HL-60 (cell line): ENCODE measurements around the gene NAA38.

Experiments used
- DNase-seq, 2 experiments: peaks; one replicate each; pipeline ENCODE4 v3.0.0-alpha.2; 2010 to 2020; ENCODE audit warnings: low read depth in 1 of 2, low spot score in 1 of 2
- H3K27ac ChIP-seq: fragments of 250-450 bp; sonication (Bioruptor Pico); replicated peaks from 2 replicates; pipeline ENCODE4 v1.5.1; 2020; ENCODE audit warnings: mild to moderate bottlenecking, moderate library complexity
- H3K27me3 ChIP-seq: fragments of 250-450 bp; sonication (Bioruptor Pico); 2 replicates; pipeline ENCODE4 v1.5.1; 2021; ENCODE audit warnings: mild to moderate bottlenecking, moderate library complexity; ENCODE audit not compliant: insufficient read depth, poor library complexity, severe bottlenecking
- H3K4me3 ChIP-seq: replicated peaks from 2 replicates; pipeline ENCODE4 v1.5.1; 2011; ENCODE audit warnings: mild to moderate bottlenecking, control low read depth, low read length; ENCODE audit not compliant: insufficient read depth
- CTCF ChIP-seq: IDR thresholded peaks from one replicate; pipeline ENCODE4 v1.5.1; 2011; ENCODE audit warnings: low read length, control low read depth, inconsistent platforms; ENCODE audit not compliant: insufficient read depth
- GABPA ChIP-seq: IDR thresholded peaks from 2 replicates; pipeline ENCODE4 v1.6.1; 2012; ENCODE audit warnings: low read depth
- POLR2AphosphoS5 ChIP-seq: IDR thresholded peaks from 2 replicates; pipeline ENCODE4 v1.6.1; 2012; ENCODE audit warnings: low read depth
- REST ChIP-seq: IDR thresholded peaks from 2 replicates; pipeline ENCODE4 v1.6.1; 2012; ENCODE audit warnings: low read depth; ENCODE audit not compliant: insufficient replicate concordance
- SPI1 ChIP-seq: IDR thresholded peaks from 2 replicates; pipeline ENCODE4 v1.6.1; 2012; ENCODE audit warnings: low read depth, mild to moderate bottlenecking, borderline replicate concordance

Gene NAA38

GRCh38 chr17:7844292-7845154, 12.8 kb downstream of the NAA38 start:
- H3K27ac ChIP-seq: peak overlapping the region; percentile 95
- H3K4me3 ChIP-seq: peak overlapping the region; percentile 56
- TF ChIP-seq SPI1 (peak; percentile 70; the same call in 1 of the 2 replicates), GABPA (no peak), CTCF (no peak), POLR2AphosphoS5 (peak; percentile 50; the same call in 1 of the 2 replicates)
- H3K27me3 ChIP-seq: no peaks in the 10 kb centered on the region
- DNase-seq: peak in 1 of 2 experiments; percentile 79

- TF ChIP-seq SPI1 (peak; percentile 23; the same call in 1 of the 2 replicates), REST (no peak)
- Histone ChIP-seq H3K27me3 (no peaks in the 10 kb centered on the region), H3K27ac (peak overlapping the region; percentile 95), H3K4me3 (peak overlapping the region; percentile 56)
- DNase-seq: peak in 1 of 2 experiments; percentile 61
Observed at GRCh38 chr17:7843536-7844291, 13.6 kb downstream of the NAA38 start.

- H3K27ac ChIP-seq: peak overlapping the region; percentile 95
- DNase-seq: no peak
- TF ChIP-seq CTCF (no peak), SPI1 (no peak), REST (no peak), POLR2AphosphoS5 (no peak), GABPA (no peak)
- H3K4me3 ChIP-seq: peak overlapping the region; percentile 56
- no peaks in the 10 kb centered on the region for H3K27me3 ChIP-seq
Observed at GRCh38 chr17:7843257-7843535, 14.2 kb downstream of the NAA38 start.

- DNase-seq: peak; percentile 80 to 85
- peak overlapping the region; percentile 95 for H3K27ac ChIP-seq
- peak overlapping the region; percentile 56 for H3K4me3 ChIP-seq
- TF ChIP-seq POLR2AphosphoS5 (peak; percentile 36; the same call in 1 of the 2 replicates), CTCF (no peak), REST (no peak), SPI1 (peak; percentile 97), GABPA (no peak)
- no peaks in the 10 kb centered on the region for H3K27me3 ChIP-seq
Observed at GRCh38 chr17:7842380-7843256, 14.7 kb downstream of the NAA38 start.
